Activated CD4-positive, alpha-beta T cell treated with anti-CD3 and anti-CD28 coated beads, Interleukin-2, Interleukin-4, amounts not matched to agents 100 ng/mL and 50 ng/mL, durations not matched to agents 16 hours and 8 hours (primary cell): ENCODE data around the gene ATF2.

ENCODE experiments used
- DNase-seq: peaks from one replicate; pipeline ENCODE4 v3.0.0-alpha.2; 2020; ENCODE audit warnings: low spot score

Gene ATF2, protein sequence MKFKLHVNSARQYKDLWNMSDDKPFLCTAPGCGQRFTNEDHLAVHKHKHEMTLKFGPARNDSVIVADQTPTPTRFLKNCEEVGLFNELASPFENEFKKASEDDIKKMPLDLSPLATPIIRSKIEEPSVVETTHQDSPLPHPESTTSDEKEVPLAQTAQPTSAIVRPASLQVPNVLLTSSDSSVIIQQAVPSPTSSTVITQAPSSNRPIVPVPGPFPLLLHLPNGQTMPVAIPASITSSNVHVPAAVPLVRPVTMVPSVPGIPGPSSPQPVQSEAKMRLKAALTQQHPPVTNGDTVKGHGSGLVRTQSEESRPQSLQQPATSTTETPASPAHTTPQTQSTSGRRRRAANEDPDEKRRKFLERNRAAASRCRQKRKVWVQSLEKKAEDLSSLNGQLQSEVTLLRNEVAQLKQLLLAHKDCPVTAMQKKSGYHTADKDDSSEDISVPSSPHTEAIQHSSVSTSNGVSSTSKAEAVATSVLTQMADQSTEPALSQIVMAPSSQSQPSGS

DNA sequence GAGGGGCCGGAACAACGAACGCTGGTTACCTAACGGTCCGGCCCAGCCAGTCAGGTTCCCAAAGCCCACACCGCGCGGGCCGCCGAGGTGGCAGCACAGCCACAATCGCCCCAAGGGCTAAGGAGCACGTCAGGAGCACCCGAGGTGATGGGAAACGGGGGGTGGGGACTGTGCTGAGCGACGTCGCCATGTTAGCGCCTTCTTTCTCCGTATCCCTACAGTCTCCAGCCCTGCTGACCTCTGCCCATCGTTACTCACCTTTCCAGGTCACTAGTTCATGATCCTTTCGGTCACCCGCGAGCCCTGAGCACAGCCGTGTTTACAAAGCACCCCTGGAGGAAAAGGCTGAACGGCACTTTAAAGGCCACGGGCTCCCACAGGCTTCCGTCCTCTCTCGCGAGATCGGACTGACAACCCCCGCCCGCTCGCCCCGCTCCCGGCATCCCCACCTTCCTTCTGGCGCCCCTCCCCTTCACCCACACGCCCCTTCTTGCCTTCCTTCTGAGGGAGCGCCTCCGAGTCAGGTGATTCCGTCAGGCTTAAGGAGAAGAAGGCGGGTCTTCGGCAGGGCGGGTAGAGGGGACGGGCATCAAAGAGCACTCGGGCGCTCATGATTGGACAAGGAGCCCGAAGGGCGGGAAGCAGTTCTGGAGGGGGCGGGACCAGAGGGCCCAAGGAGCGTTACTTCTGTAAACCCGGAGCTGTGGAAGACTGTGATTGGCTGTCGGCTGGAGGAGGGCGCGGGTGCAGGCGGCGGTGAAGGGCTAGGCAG lies at the start of gene ATF2:
Gene ATF2 (minus strand): TSS at position 412 of the 772 bp plus-strand sequence. CDS start 31,760 bp downstream, outside the sequence.
- DNase-seq = peak; percentile 99

DNA sequence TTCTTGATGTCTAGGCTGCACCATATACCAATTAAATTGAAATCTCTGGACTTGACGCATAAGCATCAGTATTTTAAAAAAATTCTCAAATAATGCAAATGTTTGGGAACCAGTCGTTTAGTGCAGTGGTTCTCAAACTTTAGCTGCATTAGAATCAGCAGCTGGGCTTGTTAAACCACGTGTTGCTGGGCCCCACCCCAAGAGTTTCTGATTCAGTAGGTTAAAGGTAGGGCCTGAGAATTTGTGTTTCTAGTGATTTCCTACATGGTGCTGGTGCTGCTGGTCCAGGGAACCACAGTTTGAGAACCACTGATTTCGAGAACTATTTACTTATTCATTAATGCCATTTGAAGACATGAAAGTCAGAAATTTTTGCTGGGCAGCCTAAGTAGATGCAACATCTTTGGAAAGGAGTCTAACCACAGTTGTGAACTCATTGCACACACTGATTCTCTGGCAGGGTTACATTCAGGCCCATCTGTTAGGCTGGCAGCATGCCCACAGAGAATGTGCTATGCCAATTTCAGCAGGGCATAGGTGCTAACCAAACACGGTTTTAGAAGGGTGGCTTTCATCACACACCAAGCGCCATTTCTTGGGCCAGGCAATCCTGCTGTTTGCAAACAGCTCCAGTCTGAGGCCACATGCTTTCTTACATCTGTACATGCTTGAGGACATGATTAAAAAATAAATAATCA lies 39.9 kb upstream of the ATF2 start:
- no peak for DNase-seq

DNA sequence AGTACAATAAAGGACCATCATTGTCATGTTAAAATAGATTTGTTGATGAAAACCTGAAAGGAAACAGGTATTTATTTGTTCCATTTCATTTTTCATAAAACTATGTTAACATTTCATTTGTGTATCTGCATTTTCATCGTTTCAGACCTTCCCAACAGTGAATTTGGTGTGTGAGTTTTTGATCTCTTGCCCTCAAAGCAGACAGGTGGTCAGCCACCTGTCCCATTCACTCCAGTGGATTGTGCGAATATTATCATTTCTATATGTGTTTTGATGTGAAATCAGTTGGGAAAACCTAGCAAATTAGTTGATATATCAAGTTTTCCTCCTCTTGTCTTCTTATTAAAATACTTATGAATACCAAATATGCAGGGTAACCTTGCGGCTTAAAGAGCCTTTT lies 38.9 kb upstream of the ATF2 start:
- DNase-seq = no peak

DNA sequence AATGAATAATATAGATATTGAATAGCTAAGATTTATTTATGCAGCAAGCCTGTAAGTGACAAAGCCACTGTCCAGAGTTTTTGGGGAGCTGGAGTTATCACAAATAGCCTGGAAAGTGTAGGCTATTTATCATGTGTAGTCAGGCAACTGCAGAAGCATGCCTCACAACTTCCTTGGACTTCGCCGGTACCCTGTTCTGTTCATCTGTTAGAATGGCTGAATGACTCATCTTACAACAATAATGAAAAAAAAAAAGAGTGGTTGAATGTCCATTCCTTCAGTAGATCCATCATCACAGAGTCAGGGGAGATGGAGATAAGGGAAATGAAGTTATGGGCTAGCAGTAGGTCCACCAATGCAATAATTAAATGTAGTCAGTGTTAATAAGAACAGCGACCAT lies 37.5 kb upstream of the ATF2 start:
- DNase-seq = no peak

DNA sequence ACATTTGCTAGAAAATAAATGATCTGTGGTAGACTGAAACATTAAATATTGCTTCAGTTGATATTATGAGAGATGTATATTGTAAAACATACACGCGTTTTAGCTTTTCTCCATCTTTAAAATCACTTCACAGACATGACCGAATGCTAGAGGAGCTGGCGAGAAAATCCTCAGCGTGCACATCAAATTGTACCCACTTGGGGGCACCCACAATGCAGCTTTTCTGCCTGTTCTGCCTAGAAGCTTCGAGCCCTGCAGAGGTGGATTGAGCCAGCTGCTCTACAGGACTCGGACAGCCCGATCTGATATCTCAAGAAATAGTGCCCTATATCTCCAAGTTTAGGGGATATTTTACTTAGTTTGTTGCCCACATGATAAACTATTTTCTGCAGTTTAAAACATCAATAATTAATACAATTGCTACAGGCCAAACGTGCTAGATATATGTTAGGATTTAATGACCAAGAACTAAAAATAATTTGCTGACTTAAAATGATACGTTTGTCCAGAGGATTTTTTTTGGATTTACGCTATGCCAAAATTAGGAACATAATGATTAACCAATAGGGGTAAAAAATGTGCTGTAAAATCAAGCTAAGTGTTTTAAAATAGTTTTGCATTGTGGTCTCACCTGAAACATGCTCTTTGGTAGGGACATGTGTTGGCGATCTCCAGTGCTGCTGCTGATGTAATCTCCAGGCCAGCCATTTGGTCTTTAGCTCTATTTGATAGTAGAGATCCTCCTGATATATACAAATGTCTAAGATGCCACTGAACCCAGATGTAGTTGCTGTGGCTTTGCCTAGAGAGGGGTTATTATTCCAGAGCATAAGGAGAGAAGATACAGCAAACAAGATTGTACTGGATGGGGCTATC lies 35.9 kb upstream of the ATF2 start:
- peak; percentile 62 for DNase-seq

DNA sequence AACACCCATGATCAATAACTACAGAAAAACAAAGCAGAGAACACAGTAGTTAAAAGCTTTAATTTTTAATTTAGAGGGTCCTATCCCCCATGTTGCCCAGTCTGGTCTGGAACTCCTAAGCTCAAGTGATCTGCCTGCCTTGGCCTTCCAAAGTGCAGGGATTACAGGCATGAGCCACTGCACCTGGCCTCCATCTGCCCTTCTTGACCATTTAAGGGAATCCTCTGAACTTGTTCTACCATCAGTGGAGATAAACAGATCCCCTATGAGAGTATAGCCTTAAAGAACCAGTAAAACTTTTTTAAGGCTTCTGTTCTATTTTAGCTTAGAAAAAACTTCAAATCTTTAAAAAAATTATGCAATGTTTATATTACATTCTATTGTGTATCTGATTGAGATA lies 27.0 kb upstream of the ATF2 start:
- DNase-seq = no peak

DNA sequence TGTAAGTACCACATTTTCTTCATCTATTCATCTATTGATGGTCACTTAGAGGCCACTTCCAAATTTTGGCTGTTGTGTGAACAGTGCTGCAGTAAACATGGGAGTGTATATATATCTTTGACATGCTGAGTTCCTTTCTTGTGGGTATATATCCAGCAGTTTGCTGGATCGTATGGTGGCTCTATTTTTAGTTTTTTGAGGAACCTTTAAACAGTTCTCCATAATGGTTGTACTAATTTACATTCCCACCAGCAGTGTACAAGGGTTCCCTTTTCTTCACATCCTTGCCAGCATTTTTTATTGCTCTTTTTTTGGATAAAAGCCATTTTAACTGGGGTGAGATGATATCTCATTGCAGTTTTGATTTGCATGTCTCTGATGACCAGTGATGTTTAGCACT lies 20.8 kb upstream of the ATF2 start:
- no peak for DNase-seq

DNA sequence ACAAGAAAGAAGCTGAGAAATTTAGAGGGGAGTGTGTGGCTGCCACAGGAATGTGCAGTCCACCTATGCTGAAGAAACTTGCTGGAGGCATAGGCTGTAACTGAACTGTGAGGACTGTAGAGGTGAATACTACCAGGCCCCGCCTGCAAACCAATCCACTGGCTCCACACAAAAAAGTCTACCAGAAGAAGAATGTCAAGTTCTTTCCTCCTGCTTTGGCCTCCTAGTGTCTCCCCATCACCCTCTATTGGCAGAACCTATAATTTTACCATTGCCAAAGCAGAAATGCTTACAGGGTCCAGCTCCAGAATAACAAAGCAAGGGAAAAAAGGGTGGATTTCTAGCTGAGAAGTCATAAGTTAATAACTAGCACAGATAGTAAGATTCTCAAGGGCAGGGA lies 19.4 kb upstream of the ATF2 start:
- DNase-seq = no peak

DNA sequence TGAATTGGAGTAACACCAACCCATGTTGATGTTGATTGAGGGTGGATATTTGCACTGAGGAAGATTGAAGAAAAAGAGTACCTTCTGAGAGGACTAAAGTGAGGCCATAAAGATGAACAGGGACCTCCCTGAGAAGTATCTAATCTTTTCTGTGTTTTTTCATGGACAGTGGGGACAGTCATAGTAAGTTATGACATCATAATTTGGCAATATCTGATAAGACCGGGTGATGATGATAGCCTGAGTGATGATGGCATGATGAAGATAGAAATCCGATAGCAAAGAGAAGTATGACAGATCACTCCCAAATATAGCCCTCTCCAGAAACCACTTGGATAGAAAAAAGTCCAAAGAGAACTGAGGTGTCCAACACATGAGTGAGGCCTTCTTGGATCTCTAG lies 15.7 kb upstream of the ATF2 start:
- no peak for DNase-seq

DNA sequence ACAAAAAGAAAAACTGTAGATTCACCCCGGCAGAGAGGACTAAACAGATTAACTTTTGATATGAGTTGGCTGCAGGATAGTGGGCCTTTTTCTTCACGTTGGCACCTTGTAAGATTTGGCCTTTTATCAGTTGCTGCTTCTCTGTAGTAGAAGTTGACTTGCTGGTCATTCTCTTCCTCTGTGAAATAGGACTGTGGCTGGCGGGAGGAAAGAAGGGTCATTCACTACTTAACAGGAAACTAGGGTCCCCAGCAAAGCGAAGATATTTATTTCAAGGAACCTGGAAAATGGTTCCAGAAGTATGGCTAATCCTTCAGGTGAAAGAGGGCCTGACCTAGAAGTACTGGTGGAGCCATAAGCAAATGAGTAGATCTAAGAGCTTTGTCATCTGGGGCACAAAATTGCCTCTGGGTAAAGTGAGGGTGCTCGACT lies 13.9 kb upstream of the ATF2 start:
- no peak for DNase-seq

DNA sequence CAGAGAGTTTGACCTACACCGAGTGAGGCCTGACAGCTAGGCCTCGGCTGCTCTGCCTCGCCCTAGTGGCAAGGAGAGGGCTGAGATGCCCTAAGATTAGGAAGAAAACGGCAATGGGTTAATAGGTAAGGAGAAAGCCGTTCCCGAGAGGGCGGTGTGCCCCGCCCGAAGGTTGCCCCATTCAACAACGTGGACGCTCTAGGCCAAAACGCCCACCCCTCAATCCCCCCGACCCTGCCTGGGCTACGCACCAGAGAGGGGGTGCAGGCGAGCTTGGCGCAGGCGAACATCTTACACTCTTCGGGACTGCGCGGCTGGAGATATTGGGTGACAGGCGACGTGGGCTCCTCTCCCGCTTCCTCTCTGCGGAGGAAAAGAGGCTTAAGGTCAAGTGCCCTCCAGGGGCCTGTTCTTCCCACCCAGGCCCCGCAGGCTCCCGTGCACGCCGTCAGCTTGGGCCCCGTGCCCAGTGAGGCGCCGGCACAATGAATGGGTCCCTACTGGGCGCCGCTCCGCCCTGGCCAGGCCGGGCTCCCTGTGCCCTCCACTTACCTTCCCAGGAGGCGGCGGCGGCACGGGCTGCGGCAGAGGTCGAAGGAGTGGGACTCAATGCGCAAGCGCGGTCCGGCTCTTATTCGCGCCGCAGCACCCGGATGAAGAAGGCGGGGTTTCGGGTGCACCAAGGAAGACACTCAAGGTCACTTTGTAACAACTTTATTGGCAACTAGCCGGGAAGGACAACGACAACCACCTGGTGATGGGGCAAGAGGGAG lies 13.3 kb upstream of the ATF2 start, which contains the start of gene ATP5MC3:
Gene ATP5MC3 (minus strand): TSS at position 607 of the 773 bp plus-strand sequence. CDS start 317 bp downstream, at position 290.
- DNase-seq = peak; percentile 95

DNA sequence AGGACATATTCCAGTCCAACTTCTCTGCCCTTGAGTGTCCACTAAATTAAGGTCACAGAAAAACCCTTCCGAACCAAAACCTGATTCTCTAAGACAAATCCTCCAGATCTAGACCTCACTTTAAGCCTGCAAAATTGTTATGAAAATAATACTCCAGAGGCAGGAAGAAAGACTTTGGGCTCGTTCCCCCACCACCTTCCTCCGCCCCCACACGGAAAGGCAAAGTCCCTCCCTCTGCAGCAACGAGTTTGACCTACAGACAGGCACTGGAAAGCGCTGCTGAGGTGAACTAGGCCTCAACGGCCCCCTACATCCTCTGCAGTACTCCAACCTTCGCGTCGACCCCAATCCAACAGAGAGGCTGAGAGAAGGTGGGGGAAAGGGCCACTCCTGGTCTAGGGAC lies 12.7 kb upstream of the ATF2 start:
- peak; percentile 67 for DNase-seq

DNA sequence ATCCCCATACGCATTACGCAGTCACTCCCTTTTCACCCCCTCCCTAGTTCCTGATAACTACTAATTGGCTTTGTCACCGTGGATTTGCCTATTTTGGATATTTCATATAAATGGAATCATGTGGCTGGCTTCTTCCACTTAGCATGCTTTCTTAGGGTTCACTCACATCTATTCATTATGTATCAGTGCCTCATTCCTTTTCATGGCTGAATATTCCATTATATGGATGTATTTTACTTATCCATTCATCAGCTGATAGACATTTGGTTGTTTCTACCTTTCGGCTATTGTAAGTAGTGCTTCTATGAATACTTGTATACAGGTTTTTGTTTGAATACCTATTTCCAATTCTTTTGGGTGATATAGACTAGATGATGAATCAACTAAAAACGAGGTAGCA lies 8.6 kb upstream of the ATF2 start:
- no peak for DNase-seq

DNA sequence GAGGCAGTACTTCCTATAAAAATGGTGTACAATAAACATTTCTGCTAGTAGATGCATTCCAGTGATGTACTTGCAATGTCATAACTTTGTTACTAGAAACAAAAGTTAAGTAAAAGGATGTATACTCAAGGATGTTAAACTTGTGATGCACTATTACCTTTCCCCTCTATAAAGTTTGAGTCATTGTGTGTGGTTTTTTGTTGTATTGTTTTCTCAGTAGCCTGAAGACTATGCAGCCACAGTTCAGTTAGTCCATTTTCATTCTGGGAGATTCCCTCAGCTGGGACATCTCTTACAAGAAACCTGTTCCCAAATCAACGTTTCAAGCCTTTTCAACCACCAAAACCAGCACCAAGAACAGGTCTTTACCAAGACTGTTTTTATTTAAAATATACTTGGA lies 7.9 kb upstream of the ATF2 start:
- no peak for DNase-seq

DNA sequence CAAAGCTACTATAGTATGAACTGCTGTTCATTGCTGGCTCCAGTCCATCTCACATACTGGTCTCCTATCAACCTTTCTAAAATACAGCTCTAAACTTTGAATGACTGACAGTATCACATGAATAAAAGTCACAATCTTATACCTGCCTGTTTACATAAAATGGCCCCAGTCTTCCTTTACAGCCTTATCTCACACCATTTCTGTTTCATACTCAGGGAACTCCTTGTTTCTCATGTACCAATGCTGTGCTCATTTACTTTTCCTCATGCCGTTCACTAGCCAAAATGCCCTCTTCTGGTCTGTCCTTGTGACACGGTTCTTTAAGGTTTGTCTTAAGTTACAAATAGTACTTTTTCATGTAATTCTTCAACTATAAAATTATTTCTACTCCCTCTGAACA lies 7.3 kb upstream of the ATF2 start:
- DNase-seq = no peak

DNA sequence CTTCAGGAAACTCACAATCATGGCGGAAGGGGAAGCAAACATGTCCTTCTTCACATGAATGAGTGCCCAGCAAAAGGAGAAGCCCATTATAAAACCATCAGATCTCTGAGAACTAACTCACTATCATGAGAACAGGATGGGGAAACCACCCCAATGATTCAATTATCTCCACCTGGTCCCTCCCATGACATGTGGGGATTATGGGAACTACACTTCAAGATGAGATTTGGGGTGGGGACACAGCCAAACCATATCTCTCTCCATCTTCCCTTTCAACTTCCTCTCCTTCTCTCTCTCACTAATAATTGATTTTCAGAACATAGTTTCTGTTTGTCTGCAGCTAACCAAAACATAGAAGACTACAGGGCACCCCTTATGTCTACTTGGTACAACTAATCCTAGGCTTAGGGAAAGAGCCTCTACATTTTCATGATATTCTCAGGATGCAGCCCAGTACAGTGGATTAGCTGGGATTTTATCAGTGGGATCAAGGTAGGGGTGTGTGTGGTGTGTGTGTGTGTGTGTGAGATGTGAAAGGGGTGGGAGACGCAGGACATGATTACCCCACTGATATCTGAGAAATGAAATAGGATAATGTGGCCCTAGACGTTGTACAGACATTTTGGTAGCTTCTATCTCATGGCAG lies 2.8 kb upstream of the ATF2 start:
- peak; percentile 22 for DNase-seq

DNA sequence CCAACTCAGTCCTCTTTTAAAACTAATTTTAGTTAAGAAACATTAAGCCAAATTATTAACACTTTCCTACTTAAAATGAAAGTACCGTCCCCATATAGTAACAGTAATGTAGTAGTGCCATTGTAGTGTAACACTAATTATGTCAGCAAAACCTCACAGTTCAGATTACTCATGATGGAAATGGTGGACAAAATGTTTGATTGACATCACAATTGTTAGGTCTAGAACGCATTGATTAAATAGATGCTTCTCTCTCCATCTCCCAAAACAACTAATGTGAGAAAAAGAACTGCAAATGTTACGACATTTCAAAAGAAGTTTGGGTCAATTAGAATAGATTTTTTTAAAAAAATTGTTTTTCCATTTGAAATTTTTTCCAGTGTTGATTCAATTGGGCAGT lies 1.2 kb upstream of the ATF2 start:
- peak; percentile 32 for DNase-seq

DNA sequence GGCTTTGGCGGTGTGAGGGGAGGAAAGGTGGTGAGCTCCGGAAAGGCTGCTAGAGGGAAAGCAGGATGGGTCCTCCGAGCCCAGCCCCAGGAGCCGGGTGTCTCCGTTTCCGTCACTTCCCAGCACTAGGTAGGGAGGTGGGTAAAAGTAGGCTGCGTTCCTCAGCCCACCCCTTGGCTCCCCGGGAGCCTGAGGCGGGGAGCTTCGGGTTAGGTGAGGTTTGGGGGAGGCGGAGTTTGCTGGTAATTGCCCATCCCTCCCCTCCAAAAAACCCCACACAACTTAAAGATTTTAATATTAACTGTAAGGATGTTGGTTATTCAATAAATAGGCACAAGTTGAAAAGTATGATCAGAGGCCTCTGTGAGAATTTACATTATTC lies 552 bp upstream of the ATF2 start:
- DNase-seq = no peak

DNA sequence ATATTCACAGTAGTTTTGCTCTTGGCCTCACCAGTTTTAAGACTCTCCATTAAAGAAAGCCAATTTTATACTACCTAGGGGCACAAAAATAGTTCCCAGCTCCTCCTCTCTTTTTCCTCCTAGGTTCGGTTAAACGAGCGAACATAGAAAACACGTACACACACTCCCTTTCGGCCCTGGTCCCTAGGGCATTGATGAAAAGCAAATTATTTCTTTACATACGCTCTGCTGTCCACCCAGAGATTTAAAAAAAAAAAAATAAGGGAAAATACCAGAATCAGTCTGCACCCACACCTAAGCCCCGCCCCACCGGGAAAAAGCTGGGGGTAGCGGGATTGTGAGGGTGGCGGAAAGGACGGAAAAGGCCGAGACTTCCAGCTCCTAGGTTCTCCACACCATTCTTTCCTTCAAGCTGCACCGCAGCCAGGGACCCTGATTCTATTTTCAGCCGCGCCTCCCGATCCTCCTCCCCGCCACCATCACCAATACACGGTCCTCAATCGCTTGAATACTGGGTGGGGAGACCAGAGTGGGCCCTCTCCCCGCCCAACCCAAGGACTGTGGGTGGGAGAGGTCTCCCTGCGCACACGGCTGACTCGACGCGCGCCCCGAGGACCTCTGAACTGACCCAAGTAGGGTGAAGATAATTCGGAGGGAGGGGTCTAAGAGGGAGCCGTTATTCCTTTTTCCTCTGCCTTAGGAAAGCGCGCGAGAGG lies 769 bp downstream of the ATF2 start:
- no peak for DNase-seq
